Nephron (organoid): ENCODE data around the gene RAF1.

Source experiments
- H3K27ac Mint-ChIP-seq, 3 experiments: 2 replicates each; pipeline ENCODE4 v1.8.0; 2020; ENCODE audit warnings: mixed read lengths in 3 of 3, mild to moderate bottlenecking in 2 of 3, moderate library complexity in 1 of 3
- H3K27me3 Mint-ChIP-seq: 2 replicates; pipeline ENCODE4 v1.8.0; 2021; ENCODE audit warnings: low read depth, mild to moderate bottlenecking, moderate library complexity, mixed read lengths
- H3K36me3 Mint-ChIP-seq: 2 replicates; pipeline ENCODE4 v1.8.0; 2020; ENCODE audit warnings: low read depth, mixed read lengths
- H3K4me1 Mint-ChIP-seq: 2 replicates; pipeline ENCODE4 v1.8.0; 2020; ENCODE audit warnings: mixed read lengths
- H3K4me3 Mint-ChIP-seq, 3 experiments: 2 replicates each; pipeline ENCODE4 v1.8.0; 2020; ENCODE audit warnings: mild to moderate bottlenecking in 3 of 3, mixed read lengths in 3 of 3, moderate library complexity in 2 of 3
- H3K9me3 Mint-ChIP-seq: 2 replicates; pipeline ENCODE4 v1.8.0; 2020; ENCODE audit warnings: mixed read lengths
- CTCF ChIP-seq, 3 experiments: fragments of 200-600 bp; sonication (generic); IDR thresholded peaks; one replicate each; pipeline ENCODE4 v1.5.0; 2021; ENCODE audit warnings: antibody characterized with exemption in 3 of 3; ENCODE audit not compliant: unreplicated experiment in 3 of 3

RAF1 gene

GRCh38 chr3:12608376-12608775 lies 55.5 kb downstream of the RAF1 start:
- Mint-ChIP-seq H3K4me1 (no peaks in the 10 kb centered on the region), H3K27me3 (no peaks in the 10 kb centered on the region), H3K36me3 (peaks cover 66% of the 10 kb centered on the region), H3K27ac (no peak overlapping the region), H3K4me3 (no peak overlapping the region), H3K9me3 (no peaks in the 10 kb centered on the region)
- no peak for TF ChIP-seq CTCF (IDR thresholded peaks at IDR 0.05; ENCODE audit: unreplicated experiment in 3 of 3)

GRCh38 chr3:12603969-12604368 lies 59.9 kb downstream of the RAF1 start:
- H3K4me1 Mint-ChIP-seq, result no peaks in the 10 kb centered on the region
- H3K27ac Mint-ChIP-seq, result no peak overlapping the region
- TF ChIP-seq CTCF (IDR thresholded peaks at IDR 0.05; ENCODE audit: unreplicated experiment in 3 of 3), result no peak
- no peaks in the 10 kb centered on the region for H3K27me3 Mint-ChIP-seq
- no peaks in the 10 kb centered on the region for H3K9me3 Mint-ChIP-seq
- no peak overlapping the region for H3K4me3 Mint-ChIP-seq
- H3K36me3 Mint-ChIP-seq, result peaks cover 72% of the 10 kb centered on the region

GRCh38 chr3:12601072-12601471 lies 62.8 kb downstream of the RAF1 start:
- Mint-ChIP-seq H3K9me3 (no peaks in the 10 kb centered on the region), H3K27me3 (no peaks in the 10 kb centered on the region), H3K4me3 (no peak overlapping the region), H3K27ac (no peak overlapping the region), H3K36me3 (peaks cover 69% of the 10 kb centered on the region), H3K4me1 (no peaks in the 10 kb centered on the region)
- no peak for TF ChIP-seq CTCF (IDR thresholded peaks at IDR 0.05; ENCODE audit: unreplicated experiment in 3 of 3)

- no peak for TF ChIP-seq CTCF (IDR thresholded peaks at IDR 0.05; ENCODE audit: unreplicated experiment in 3 of 3)
- Mint-ChIP-seq H3K36me3 (peaks cover 74% of the 10 kb centered on the region), H3K4me3 (no peak overlapping the region), H3K9me3 (no peaks in the 10 kb centered on the region), H3K4me1 (no peaks in the 10 kb centered on the region), H3K27ac (no peak overlapping the region), H3K27me3 (no peaks in the 10 kb centered on the region)
Measured at GRCh38 chr3:12598890-12599289, 65.0 kb downstream of the RAF1 start.

- Mint-ChIP-seq H3K4me1 (no peaks in the 10 kb centered on the region), H3K4me3 (no peak overlapping the region), H3K9me3 (no peaks in the 10 kb centered on the region), H3K36me3 (peaks cover 82% of the 10 kb centered on the region), H3K27ac (peak overlapping the region in 1 of 3 experiments; percentile 46), H3K27me3 (no peaks in the 10 kb centered on the region)
- no peak for TF ChIP-seq CTCF (IDR thresholded peaks at IDR 0.05; ENCODE audit: unreplicated experiment in 3 of 3)
Measured at GRCh38 chr3:12593473-12593872, 70.4 kb downstream of the RAF1 start.

- H3K9me3 Mint-ChIP-seq, result no peaks in the 10 kb centered on the region
- H3K4me3 Mint-ChIP-seq, result no peak overlapping the region
- H3K36me3 Mint-ChIP-seq, result peaks cover 85% of the 10 kb centered on the region
- TF ChIP-seq CTCF (IDR thresholded peaks at IDR 0.05; ENCODE audit: unreplicated experiment in 3 of 3), result no peak
- no peaks in the 10 kb centered on the region for H3K4me1 Mint-ChIP-seq
- H3K27ac Mint-ChIP-seq, result no peak overlapping the region
- no peaks in the 10 kb centered on the region for H3K27me3 Mint-ChIP-seq
Measured at GRCh38 chr3:12591997-12592715, 71.8 kb downstream of the RAF1 start.
